ENCODE measurements around the gene RBBP5.

Gene RBBP5

DNA sequence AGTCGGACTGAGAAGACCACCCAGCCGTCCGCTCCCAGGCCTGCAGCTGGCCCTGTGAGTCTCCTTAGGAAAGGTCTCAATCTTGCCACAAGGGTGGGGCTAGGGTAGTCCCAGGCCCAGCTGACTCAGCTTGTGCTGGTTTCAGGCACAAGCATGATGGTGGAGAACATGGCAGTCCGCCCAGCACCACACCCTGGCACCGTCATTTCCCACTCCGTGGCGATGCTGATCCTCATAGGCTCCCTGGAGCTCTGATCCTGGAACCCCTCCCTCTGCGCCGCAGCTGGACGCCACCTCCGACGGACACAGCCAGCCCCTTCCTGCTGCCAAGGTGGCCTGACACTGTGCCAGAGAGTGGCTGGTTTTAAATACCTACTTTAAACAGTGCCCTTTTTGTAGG lies 48.3 kb downstream of the RBBP5 start:
- DNase-seq = no peak

GRCh38 chr1:205072881-205073280 lies 48.9 kb downstream of the RBBP5 start:
- DNase-seq = no peak

- no peak for DNase-seq
Measured at GRCh38 chr1:205072286-205072685, 49.5 kb downstream of the RBBP5 start.

- DNase-seq = no peak
Measured at GRCh38 chr1:205071801-205072200, 50.0 kb downstream of the RBBP5 start.

DNA sequence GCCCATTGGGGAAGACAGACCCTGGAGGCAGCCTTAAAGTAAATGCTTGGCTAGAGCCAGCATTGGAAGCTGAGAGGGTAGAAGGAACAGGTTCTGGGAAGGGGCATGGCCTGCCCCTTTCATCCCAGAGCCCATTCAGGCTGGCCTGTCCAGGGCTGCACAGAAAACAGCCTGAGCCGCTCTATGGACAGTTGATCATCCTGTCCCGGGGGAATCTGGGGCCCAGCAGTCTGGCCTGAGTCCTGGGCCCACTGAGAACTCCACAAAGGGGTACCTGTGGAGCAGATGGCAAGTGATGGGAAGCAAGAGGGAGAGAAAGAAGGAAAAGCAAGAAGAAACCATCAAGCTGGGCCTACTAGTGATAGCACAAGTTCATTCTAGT lies 50.8 kb downstream of the RBBP5 start:
- no peak for DNase-seq

- DNase-seq = no peak
Measured at GRCh38 chr1:205069371-205070125, 52.2 kb downstream of the RBBP5 start.

DNA sequence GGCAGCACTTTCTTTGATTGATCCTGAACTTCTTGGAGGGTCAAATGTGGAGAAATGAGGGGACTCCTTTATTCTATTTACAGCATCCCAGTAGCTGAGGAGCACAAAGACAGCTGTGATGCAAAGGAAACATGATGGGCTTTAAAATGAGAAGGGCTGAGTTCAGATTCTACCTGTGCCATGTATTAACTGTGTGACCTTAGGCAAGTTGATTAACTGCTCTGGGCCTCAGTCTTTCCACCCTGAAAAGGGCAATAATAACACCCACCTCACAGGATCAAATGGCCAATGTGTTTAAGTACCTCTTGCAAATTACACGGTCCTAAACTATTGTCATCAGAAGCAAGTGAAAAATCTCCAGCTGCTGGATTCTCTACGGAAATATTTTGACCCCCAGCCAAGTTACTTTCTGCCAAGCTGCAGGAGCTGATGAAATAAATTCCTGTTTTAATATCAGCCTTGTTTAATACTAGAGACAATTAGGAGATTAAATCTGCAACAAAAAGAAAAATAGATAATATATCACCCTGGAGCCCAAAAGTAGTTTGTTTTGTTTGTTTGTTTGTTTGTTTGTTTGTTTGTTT lies 53.2 kb downstream of the RBBP5 start:
- DNase-seq = no peak

GRCh38 chr1:205068001-205068400 lies 53.8 kb downstream of the RBBP5 start:
- no peak for DNase-seq

DNA sequence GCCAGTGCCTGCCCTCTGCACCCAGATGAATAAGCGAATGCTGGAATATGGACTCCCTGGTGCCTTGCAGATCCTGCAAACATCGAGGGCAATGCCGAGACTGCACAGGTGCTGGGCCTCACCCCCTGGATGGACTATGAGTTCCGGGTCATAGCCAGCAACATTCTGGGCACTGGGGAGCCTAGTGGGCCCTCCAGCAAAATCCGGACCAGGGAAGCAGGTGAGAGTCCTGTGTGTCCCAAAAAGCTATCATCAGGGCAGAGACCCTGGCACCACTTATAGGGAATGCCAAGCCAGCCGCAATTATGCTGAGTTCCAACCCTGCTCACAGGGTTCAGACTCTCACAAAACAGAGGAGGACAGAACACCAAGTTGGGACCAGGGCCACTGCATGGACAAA lies 54.7 kb downstream of the RBBP5 start:
- no peak for DNase-seq

DNA sequence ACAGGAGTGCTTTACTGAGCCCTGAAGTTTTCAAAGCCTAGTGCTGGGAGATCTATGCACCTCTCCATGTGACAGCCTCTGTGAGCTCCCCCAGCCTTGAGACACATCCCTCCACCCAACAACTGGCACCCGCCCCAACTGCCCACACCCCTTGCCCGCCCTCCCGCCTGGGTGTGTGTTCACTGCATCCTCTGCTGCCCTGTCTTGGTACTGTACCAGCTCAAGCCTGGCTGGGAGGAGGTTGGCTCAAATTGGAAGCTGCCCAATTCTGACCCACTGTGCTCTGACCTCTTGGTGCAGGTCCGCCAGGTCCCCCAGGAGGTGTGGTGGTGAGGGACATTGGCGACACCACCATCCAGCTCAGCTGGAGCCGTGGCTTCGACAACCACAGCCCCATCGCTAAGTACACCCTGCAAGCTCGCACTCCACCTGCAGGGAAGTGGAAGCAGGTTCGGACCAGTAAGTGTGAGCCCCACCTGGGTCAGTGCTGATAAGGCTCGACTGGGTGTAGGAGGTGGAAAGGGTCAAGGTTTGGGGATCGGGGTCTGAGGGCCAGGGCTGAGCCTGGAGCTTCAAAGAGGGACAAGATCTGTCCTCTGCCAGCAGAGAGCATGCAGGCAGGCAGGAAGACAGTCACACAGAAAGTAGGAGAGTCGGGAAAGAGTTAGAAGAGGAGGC lies 55.5 kb downstream of the RBBP5 start:
- no peak for DNase-seq

DNA sequence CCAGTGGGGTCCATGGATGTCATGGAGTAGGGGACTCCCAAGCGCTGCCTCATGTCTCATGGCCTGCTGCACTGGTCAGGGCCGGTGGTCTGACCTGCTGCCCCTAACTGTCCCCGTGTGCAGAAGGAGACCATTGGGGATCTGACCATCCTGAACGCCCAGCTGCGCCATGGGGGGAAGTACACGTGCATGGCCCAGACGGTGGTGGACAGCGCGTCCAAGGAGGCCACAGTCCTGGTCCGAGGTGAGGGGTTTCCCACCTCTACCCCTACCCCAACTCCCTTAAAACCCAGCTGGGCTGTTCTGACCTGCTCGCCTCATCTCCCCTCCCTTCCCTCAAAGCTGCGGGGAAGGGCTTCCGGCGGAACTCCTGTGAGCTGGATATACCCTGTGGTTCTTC lies 56.1 kb downstream of the RBBP5 start:
- no peak for DNase-seq

- no peak for DNase-seq
Measured at GRCh38 chr1:205064741-205065316, 56.9 kb downstream of the RBBP5 start.

- no peak for DNase-seq
Measured at GRCh38 chr1:205064301-205064700, 57.5 kb downstream of the RBBP5 start.

GRCh38 chr1:205062895-205063294 lies 58.9 kb downstream of the RBBP5 start:
- DNase-seq = no peak

- no peak for DNase-seq
Measured at GRCh38 chr1:205062319-205062718, 59.5 kb downstream of the RBBP5 start.

GRCh38 chr1:205061665-205062069 lies 60.1 kb downstream of the RBBP5 start:
- peak; percentile 33 for DNase-seq

DNA sequence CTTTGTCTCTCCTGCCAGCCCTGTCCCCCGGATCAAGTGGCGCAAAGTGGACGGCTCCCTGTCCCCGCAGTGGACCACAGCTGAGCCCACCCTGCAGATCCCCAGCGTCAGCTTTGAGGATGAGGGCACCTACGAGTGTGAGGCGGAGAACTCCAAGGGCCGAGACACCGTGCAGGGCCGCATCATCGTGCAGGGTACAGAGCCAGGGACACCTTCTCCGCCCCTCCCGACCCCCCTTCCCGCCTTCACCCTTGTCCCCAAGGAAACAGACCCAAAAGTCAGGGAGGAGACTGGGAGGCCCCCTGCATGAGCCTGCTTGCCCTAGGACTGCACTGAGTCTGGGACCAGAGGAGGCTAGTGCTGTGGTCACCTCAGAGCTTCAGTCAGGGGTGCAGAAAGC lies 60.6 kb downstream of the RBBP5 start:
- DNase-seq = no peak

DNA sequence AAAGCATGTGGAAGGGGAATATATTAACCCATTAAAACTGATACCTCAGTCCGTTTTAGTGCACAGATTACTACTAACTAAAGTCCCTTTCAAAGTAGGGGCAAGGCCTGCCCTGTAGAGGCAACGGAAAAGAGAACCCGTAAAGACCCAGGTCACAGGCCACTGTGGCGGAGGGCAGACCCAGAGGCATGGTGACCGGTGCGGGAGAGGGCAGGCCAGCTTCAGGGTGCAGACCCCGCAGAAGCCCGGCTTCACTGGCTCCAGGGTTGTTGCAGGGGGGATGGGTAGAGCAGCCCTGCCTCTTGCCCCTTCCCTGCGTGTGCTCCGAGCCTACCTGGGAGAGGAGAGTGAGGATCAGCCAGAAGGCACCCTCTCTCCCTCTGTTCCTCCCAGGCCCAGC lies 61.0 kb downstream of the RBBP5 start:
- no peak for DNase-seq

- DNase-seq = no peak
Measured at GRCh38 chr1:205059660-205060059, 62.1 kb downstream of the RBBP5 start.

- no peak for DNase-seq
Measured at GRCh38 chr1:205058853-205059252, 62.9 kb downstream of the RBBP5 start.

DNA sequence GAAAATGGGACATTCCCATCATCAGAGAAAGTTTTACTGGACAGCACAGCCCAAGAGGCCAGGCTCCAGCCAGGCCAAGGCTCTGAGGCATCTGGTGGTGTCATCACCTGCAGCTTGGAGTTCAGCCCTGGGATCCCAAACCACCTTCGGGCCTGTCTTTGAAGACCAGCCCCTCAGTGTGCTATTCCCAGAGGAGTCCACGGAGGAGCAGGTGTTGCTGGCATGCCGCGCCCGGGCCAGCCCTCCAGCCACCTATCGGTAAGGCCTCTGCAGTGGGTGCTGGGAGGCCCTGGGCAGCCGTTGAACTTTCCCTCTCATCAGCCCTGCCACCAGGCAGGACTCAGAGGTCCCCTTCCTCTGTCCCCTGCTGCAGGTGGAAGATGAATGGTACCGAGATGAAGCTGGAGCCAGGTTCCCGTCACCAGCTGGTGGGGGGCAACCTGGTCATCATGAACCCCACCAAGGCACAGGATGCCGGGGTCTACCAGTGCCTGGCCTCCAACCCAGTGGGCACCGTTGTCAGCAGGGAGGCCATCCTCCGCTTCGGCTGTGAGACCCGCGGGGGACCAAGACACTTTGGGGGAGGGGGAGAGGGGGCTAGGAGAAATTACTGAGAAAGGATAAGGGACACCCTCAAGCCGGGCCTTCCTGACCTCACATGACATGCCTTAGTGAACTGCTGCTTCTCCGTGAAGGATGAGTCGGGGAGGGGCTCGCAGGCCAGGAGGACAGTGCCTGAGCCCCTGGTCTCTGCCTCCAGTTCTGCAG lies 63.8 kb downstream of the RBBP5 start:
- no peak for DNase-seq

DNA sequence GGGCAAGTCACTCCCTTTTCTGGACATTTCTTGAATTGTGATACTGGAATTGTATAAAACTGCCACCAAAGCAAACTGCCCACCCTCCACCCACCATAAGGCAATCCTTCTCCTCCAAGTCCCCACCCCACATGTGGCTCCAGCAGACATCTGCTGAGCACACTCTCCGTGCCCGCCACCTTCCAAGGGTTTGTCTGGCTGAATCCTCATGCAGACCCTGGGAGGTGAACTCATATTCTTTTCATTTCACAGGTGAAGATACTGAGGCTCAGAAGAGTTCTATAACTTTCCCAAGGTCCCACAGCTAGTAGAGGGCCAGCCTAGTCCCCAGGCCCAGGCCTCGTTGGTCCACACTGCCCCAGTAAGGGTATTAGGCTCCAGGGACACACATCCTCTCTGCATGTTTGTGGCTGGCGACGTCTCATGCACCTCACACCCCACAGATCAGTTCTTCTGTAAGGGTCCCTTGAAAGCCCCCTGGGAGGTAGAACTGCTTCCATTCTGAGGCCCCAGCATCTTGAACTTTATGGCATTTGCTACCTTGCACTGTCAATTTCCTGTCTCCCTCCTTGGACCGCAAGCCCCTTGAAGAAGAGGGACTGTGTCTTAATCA lies 64.7 kb downstream of the RBBP5 start:
- no peak for DNase-seq

- DNase-seq = no peak
Measured at GRCh38 chr1:205056188-205056611, 65.6 kb downstream of the RBBP5 start.

Data from activated T-cell treated with anti-CD3 and anti-CD28 coated beads for 4 hours (primary cell).